Panc1 (cell line): ENCODE results near the gene SNIP1.

Experiments used
- CTCF ChIP-seq: fragments of 450-650 bp; IDR thresholded peaks from 2 replicates; pipeline ENCODE4 v1.5.1; 2017; ENCODE audit warnings: mild to moderate bottlenecking
- SIN3A ChIP-seq: IDR thresholded peaks from 2 replicates; pipeline ENCODE4 v1.6.1; 2012; ENCODE audit warnings: low read depth, mild to moderate bottlenecking, low read length, moderate library complexity, borderline replicate concordance; ENCODE audit not compliant: insufficient read depth

GRCh38 chr1:37513795-37514349 lies 40.2 kb downstream of the SNIP1 start:
- TF ChIP-seq CTCF = no peak
- no peak for TF ChIP-seq SIN3A
